ENCODE data around the gene APOC4. TPM values are rescaled to one million over a fixed set of nuclear protein-coding genes. Genes with fewer than 3 reads are reported as not detected.
"Not testable (repeated sequence)": the region's sequence is repeated elsewhere in the genome, so short reads cannot be mapped to it uniquely, and the experiment has no call there.

Gene APOC4
- total RNA-seq, 1 donor from 2014 or later: not detected

DNA sequence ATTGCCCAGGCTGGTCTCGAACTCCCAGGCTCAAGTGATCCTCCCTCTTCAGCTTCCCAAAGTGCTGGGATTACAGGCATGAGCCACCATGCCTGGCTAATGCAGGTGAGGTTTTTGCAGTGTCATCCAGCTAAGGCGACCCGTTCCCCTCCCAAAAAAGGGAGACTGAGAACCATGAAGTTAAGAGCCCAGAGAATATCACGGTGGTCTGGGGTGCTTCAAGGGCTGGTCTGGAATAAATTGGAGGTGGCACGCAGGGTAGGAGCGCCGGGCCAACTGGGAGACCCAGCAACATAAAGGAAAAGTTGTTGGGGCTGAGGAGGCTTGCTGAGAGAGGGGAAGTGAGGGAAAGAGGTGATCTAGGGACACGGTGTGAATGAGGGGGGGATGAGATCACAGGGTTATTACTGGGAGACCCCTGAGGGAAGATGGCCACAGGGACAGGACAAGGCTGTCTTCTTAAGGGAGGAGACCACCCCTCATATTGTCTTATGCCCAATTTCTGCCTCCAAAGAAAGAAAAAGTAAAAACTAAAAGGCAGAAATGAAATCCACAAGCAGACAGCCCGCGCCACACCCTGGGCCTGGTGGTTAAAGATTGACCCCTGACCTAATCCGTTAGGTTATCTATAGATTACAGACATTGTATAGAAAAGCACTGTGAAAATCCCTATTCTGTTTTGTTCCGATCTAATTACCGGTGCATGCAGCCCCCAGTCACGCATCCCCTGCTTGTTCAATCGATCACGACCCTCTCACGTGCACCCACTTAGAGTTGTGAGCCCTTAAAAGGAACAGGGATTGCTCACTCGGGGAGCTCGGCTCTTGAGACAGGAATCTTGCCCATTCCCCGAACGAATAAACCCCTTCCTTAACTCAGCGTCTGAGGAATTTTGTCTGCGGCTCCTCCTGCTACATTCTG is 28.3 kb upstream of the APOC4 start:
- FAIRE-seq; DNase-seq (ENCODE audit: low spot score in 2 of 2): not testable (repeated sequence)

DNA sequence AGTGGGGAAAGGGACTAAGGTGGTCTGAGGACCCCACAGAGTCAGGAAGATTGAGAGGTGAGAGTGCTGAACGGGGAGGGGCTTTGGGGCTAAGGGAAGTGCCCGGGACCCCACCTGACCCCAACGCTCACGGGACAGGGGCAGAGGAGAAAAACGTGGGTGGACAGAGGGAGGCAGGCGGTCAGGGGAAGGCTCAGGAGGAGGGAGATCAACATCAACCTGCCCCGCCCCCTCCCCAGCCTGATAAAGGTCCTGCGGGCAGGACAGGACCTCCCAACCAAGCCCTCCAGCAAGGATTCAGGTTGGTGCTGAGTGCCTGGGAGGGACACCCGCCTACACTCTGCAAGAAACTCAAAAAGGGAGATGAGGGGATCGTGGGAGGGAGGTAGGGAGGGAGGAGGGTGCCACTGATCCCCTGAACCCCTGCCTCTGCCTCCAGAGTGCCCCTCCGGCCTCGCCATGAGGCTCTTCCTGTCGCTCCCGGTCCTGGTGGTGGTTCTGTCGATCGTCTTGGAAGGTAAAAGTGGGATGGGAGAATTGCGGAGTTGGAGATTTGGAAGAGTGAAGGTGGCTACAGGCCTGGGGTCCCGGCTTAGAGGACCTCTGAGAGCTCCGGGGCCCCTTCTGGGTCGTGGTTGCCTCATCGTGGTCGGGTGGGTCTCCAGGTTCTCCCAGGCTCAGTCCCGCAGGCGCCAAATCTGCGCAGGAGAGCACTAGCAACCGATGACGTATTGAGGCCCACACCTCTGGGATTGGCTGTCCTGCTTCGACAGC is 27.4 kb upstream of the APOC4 start, which contains the start of gene APOC1:
Gene APOC1 (plus strand): TSS at position 176 of the 774 bp plus-strand sequence. CDS start 284 bp downstream, at position 460.
- peak; percentile 79 to 94 for DNase-seq (ENCODE audit: low spot score in 2 of 2)
- not testable (repeated sequence) for FAIRE-seq

DNA sequence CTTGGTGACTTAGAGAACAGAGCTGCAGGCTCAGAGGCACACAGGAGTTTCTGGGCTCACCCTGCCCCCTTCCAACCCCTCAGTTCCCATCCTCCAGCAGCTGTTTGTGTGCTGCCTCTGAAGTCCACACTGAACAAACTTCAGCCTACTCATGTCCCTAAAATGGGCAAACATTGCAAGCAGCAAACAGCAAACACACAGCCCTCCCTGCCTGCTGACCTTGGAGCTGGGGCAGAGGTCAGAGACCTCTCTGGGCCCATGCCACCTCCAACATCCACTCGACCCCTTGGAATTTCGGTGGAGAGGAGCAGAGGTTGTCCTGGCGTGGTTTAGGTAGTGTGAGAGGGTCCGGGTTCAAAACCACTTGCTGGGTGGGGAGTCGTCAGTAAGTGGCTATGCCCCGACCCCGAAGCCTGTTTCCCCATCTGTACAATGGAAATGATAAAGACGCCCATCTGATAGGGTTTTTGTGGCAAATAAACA is 17.8 kb upstream of the APOC4 start:
- DNase-seq (ENCODE audit: low spot score in 2 of 2): no peak
- FAIRE-seq: no peak

DNA sequence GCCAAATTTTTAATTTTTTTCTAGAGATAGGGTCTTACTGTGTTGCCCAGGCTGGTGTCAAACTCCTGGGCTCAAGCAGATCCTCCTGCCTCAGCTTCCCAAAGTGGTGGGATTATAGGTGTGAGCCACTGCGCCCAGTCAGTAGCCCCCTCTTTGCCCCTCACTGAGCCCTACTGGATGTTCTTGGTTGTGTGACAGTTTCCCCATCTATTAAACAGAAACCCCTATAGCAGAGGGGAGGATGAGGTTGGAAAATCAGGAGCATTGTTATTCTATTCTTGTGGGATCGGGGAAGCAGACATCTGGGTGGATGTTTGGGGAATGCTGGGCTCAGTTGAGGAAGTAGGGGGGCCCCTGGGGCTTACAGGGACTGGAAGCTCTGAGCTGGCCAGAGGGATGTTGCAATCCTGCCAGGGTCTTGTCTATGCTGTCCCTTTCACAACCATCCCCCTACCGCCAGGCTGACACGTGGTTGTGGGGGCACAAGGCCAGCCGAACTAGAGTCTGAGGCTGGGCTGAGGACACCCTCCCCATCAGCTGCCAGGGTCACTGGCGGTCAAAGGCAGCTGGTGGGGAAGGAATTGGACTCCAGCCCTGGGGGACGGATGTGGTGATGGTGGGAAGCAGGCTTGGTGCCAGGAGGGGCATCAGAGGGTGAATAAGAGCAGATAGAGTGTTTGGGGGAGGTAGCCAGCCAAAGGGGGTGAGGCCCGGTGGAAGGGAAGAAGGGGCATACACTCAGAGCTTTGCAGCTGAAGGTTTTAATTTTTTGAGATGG is 16.7 kb upstream of the APOC4 start:
- no peak for FAIRE-seq
- DNase-seq (ENCODE audit: low spot score in 2 of 2): peak; percentile 66 to 76

DNA sequence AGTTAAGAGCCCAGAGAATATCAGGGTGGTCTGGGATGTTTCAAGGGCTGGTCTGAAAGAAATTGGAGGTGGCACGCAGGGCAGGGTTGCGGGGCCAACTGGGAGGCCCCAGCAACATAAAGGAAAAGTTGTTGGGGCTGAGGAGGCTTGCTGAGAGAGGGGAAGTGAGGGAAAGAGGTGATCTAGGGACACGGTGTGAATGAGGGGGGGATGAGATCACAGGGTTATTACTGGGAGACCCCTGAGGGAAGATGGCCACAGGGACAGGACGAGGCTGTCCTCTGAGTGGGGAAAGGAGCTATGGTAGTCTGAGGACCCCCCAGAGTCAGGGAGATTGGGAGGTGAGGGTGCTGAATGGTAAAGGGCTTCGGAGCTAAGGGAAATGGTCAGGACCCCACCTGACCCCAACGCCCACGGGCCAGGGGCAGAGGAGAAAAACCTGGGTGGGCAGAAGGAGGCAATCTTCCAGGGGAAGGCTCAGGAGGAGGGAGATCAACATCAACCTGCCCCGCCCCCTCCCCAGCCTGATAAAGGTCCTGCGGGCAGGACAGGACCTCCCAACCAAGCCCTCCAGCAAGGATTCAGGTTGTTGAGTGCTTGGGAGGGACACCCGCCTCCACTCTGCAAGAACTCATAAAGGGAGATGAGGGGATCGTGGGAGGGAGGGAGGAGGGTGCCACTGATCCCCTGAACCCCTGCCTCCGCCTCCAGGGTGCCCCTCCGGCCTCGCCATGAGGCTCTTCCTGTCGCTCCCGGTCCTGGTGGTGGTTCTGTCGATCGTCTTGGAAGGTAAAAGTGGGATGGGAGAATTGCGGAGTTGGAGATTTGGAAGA is 15.6 kb upstream of the APOC4 start:
- not testable (repeated sequence) for FAIRE-seq; DNase-seq (ENCODE audit: low spot score in 2 of 2)

DNA sequence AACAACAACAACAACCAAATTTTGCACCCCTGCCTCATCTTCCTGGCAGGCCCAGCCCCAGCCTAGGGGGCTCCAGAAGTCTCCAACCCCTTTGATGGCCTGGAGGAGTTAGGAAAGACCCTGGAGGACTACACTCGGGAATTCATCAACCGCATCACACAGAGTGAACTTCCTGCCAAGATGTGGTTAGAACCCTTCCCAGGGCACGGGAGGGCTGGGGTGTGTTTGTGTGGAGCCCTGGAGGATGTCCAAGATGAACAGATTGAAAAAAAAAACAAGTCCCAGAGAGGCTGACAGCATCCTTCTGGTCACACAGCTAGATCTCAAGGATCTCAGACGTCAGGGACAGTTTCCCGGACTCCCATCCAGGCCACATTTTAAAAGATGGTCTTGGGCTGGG is 14.3 kb upstream of the APOC4 start:
- FAIRE-seq (no peak), DNase-seq (ENCODE audit: low spot score in 2 of 2) (no peak)

DNA sequence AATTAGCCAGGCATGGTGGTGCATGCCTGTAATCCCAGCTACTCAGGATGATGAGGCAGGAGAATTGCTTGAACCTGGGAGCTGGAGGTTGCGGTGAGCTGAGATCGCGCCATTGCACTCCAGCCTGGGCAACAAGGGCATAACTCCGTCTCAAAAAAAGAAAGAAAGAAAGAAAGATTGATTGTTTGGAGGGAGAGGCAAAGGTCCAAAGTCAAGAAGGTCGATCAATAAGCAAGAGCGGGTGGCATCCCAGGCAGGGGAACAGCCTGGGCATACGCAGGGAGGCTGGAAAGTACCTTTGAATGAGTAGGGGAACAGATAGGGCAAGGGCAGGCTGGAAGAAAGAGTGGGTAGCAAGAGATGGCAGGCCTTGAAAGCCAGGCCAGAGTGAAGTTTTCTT is 11.9 kb upstream of the APOC4 start:
- DNase-seq (ENCODE audit: low spot score in 2 of 2) (no peak), FAIRE-seq (no peak)

DNA sequence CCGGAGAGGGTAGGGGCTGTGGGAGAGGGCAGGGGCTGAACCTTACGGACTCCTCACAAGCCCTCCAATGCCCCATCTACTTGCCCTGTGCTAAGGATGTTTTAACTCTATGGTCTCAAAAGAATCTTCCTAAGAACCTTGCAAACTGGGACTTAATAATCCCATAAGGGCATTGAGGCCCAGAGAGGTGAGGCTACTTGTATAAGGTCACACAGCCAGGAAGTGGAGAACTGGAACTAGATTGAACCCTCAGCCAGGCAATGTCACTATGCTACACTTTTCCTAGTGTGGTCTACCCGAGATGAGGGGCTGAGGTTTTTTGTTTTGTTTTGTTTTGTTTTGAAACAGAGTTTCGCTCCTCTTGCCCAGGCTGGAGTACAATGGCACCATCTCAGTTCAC is 10.5 kb upstream of the APOC4 start:
- no peak for FAIRE-seq
- no peak for DNase-seq (ENCODE audit: low spot score in 2 of 2)

DNA sequence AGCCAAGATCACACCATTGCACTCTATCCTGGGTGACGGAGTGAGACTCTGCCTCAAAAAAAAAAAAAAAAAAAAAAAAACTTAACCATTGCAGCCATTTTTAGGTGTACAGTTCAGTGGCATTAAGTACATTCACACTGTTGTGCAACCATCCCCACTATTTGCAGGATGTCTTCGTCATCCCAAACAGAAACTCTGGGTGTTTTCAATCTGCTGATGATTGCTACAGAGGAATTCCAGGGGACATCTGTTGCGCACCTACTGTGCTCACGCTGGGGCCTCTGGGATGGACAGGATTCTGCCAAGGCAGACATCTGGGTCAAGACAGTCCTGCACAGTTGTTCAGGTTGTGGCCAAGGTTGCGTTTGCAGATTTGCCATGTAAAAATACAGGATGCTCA is 2.4 kb upstream of the APOC4 start:
- FAIRE-seq: no peak

DNA sequence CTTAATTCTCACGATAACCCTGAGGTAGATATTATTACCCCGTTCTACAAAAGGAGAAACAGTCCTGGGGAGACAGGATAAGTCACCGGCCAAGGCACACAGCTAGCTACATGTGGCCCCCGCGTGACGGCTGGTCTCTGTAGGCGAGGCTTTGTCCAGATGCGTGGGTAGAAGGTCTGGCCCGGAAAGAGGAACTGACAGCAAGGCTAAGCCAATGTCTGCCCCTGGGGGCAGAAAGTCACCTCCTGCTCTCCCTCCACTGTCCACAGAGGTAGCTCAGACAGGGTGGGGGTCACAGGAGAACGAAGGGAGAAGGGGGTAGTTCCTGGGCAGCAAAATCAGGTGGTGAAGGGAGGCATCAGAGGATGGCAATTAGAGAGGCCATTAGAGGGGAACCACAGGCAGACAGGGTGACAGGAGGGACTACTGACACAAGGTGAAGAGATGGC is 1.8 kb downstream of the APOC4 start:
- no peak for FAIRE-seq
- no peak for DNase-seq (ENCODE audit: low spot score in 2 of 2)

More for the DNA sequence above, 2.4 kb upstream of the APOC4 start:
- DNase-seq (ENCODE audit: low spot score in 2 of 2): no peak

DNA sequence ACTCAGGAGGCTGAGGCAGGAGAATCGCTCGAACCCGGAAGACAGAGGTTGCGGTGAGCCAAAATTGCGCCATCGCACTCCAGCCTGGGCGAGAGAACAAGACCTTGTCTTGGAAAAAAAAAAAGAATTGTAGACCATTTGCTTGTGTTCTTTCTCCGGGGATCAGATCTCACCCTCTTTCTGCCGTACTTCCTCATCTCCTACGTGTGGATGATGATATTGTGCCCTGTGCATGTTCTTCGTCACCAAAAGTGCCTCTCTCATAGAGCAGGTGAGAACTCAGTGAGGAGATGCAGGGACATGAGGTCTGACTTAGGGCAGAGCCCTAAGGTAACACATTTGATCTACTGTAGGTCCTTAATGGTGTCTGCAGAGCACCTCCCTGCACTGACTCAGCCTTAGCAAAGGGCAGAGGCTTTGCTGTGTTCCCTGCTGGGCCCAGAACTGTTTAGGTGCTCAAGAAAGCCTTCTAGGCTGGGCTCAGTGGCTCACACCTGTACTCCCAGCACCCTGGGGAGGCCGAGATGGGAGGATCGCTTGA is 5.1 kb downstream of the APOC4 start:
- FAIRE-seq: no peak

DNA sequence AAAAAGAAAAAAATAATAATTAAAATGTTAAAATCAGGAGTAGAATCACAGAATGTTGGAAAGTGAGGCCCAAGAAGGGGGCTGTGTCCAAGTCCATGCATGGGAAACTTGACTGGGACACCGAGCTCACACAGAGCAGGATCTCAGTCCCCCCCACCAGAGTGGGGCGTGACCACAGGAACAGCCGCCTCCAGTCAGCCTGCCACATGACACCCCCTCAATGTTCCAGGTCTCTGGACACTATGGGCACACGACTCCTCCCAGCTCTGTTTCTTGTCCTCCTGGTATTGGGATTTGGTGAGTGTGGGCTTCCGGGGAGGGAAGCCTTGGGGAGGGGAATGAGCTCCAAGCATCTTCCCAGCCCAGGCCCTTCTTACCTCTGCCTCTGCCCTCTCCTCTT is 6.2 kb downstream of the APOC4 start:
- FAIRE-seq (no peak), DNase-seq (ENCODE audit: low spot score in 2 of 2) (no peak)

More for the DNA sequence above, 5.1 kb downstream of the APOC4 start:
- DNase-seq (ENCODE audit: low spot score in 2 of 2): no peak

DNA sequence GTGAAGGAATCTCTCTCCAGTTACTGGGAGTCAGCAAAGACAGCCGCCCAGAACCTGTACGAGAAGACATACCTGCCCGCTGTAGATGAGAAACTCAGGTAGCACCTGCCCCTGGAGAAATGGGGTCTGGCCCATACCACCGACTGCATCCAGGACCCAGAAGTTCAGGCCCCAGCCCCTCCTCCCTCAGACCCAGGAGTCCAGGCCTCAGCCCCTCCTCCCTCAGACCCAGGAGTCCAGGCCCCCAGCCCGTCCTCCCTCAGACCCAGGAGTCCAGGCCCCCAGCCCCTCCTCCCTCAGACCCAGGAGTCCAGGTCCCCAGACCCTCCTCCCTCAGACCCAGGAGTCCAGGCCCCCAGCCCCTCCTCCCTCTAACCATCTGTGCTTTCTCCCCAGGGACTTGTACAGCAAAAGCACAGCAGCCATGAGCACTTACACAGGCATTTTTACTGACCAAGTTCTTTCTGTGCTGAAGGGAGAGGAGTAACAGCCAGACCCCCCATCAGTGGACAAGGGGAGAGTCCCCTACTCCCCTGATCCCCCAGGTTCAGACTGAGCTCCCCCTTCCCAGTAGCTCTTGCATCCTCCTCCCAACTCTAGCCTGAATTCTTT is 6.8 kb downstream of the APOC4 start:
- DNase-seq (ENCODE audit: low spot score in 2 of 2) (no peak), FAIRE-seq (no peak)

DNA sequence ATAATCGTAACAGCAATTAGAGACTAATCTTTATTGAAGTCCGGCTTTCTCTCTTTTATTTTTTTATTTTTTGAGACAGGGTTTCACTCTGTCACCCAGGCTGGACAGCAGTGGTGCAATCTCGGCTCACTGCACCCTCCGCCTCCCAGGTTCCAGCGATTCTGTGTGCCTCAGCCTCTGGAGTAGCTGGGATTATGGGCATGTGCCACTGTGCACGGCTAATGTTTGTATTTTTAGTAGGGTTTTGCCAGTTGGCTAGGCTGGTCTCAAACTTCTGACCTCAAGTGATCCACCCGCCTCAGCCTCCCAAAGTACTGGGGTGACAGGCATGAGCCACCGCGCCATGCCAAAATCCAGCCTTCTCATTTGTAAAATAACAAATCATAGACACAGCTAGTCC is 7.5 kb downstream of the APOC4 start:
- no peak for DNase-seq (ENCODE audit: low spot score in 2 of 2)
- FAIRE-seq: no peak

DNA sequence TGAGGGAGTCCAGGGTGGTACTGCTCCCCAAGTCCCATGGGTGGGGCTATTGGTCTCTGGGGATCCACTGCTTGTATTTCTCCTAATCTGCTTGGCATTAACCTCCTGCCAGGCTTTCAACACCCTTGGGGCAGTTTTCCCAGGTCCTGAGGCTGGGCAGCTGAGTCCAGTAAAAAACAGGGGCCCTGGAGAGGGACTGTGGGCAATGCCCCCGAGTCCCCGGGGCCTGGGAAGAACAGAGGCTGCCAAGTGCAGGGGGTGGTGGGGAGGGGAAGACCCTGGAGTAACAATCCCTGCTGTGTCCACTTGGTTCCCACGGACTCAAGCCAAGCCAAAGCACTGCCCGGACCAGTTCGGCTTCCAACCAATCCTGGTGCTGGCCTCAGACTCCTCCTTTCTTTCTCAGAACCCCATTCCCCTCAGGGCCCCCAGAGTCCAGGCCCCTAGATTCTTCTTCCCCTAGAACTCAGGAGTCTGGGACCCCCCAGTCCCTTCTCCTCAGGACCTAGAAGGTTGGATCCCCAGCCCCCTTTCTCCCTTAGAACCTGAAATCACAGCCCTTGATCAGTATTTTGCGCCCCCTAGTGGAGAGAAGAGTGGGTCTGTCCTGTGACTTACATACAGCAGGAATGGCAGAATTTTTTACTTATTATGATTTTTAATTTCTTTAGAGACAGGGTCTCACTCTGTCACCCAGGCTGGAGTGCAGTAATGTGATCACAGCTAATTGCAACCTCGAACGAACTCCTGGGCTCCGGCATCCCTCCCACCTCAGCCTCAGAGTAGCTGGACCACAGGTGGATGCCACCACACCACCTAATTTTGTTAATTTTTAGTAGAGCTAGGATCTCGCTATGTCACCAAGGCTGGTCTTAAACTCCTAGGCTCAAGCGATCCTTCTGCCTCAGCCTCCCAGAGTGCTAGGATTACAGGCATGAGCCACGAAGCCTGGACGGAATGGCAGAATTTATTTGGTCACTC is 9.4 kb downstream of the APOC4 start:
- DNase-seq (ENCODE audit: low spot score in 2 of 2): peak; percentile 54 to 72
- FAIRE-seq: no peak

DNA sequence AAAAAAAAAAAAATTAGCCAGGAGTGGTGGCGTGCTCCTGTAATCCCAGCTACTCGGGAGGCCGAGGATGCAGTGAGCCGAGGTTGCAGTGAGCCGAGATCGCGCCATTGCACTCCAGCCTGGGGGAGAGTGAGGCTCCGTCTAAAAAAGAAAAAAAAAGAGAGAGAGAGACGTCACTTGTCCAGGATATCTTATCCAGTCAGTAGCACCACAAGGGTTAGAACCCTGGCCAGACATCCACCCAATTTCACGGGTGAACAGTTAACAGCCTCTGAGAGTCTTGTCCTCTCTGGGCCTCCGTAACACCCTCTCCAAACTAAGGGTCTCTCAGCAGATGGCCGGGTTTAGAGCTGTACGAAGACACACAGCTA is 12.2 kb downstream of the APOC4 start:
- no peak for FAIRE-seq
- no peak for DNase-seq (ENCODE audit: low spot score in 2 of 2)

DNA sequence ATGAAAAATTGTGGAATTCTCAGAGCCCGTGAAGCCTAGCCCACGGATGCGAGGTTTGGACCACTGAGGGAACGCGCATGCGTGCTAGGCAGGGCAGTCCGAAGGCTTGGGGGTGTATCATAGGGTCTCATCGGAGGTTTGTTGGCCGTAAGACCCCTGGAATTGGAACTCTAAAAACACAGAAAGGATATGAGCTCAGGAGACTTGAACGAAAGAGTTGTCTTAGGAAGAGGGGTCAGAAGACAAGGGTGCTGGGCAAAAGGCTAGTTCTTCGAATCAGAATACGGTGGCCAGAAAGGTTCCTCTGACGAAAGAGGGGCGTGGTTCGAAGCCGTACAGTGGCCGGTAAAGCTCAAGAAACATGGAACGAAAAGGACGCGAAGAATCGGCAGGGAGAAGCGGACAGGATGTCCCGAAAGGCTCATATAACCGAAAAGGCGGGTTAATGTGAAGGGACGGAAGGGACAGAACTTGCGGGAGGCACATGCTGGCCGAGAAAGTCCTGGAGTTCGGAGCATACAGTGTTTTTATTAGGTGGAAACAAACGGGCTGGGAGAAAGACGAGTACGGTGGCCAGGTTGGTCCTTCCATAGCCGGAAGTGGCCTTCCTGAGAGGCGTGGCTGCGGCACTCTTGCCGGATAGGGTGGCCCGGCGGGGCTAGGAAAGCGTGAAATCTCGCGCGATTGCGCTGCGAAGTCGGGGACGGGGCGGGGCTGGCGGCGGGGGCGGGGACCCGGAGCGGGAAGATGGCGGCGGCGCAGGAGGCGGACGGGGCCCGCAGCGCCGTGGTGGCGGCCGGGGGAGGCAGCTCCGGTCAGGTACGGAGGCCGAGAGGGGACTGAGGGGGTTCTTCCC is 12.8 kb downstream of the APOC4 start, which contains the start of gene CLPTM1:
Gene CLPTM1 (plus strand): TSS at position 732 of the 856 bp plus-strand sequence. CDS start 16 bp downstream, at position 748.
- FAIRE-seq (no peak), DNase-seq (ENCODE audit: low spot score in 2 of 2) (peak; percentile 96 to 97)

Measured in frontal cortex (tissue), 4 donors.